Choroid plexus epithelial cell (primary cell): ENCODE data around the gene AKT3.

Experiments used
- DNase-seq: peaks from one replicate; pipeline ENCODE4 v3.0.0-alpha.2; 2010; ENCODE audit warnings: low read depth
- H3K4me3 ChIP-seq: 2 replicates; pipeline ENCODE4 v1.5.1; 2011; ENCODE audit warnings: low read depth, mild to moderate bottlenecking, control low read depth, low read length, moderate library complexity
- TF ChIP-seq, protein P1 (sequence below): conservative IDR thresholded peaks from 2 replicates; pipeline ENCODE4 v1.5.1; 2011; ENCODE audit warnings: low read depth, mild to moderate bottlenecking, control low read depth, inconsistent platforms, low read length, moderate library complexity

The AKT3 gene

DNA sequence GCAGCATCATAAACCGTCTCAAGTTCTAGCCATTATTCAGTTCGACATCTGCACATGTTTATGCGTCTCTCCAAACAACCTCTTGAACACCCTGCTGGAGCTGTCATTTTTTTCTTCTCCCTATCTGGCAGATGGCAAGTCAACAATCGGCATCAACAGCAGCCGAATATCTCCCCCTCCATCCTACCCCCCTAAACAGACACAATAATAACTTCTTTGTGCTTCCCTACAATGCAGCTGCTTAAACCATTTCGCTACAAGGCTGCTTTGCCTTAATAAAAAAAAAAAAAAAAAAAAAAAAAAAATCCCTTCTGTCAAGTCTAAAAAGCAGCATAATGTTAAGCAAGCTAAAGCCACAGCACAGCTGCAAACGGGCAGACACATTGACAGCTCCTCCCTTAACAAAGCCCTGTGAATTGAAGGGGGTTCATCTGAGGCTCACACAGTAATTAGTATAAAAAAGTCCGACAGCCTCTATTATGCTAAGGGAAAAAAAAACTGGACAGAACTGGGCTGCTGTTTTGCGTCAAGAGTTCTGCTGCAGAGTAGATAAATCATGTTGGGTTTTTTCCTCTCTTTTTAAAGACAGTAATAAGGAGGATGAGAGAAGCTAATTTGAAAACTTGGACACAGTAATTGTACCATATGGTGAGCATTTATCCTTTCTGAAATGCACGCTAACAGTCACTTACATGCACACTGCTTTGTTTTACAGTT lies 136.4 kb downstream of the AKT3 start:
- TF ChIP-seq, protein P1, sequence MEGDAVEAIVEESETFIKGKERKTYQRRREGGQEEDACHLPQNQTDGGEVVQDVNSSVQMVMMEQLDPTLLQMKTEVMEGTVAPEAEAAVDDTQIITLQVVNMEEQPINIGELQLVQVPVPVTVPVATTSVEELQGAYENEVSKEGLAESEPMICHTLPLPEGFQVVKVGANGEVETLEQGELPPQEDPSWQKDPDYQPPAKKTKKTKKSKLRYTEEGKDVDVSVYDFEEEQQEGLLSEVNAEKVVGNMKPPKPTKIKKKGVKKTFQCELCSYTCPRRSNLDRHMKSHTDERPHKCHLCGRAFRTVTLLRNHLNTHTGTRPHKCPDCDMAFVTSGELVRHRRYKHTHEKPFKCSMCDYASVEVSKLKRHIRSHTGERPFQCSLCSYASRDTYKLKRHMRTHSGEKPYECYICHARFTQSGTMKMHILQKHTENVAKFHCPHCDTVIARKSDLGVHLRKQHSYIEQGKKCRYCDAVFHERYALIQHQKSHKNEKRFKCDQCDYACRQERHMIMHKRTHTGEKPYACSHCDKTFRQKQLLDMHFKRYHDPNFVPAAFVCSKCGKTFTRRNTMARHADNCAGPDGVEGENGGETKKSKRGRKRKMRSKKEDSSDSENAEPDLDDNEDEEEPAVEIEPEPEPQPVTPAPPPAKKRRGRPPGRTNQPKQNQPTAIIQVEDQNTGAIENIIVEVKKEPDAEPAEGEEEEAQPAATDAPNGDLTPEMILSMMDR = no peak
- H3K4me3 ChIP-seq = peak overlapping the region; percentile 16
- peak; percentile 47 for DNase-seq

DNA sequence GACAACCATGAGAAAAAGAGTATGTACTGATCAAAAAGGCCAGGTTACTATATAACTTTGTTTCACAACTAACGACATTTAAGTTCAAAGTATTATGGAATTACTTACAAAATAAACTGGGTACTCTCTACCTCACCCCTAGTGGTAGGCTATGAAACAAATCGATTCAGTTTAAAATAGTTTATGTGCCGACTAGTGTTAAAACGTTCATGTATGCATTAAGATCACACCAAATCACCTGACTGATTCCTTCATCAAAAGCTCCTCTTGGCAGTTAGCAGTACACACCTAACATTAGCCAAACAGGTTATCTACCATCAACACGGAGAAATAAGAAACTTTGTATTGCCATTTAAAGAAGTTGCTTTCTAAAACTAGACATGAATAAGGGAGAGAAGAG lies 137.1 kb downstream of the AKT3 start:
- TF ChIP-seq, protein P1 = peak; percentile 48
- no peak overlapping the region for H3K4me3 ChIP-seq
- DNase-seq = peak; percentile 28

DNA sequence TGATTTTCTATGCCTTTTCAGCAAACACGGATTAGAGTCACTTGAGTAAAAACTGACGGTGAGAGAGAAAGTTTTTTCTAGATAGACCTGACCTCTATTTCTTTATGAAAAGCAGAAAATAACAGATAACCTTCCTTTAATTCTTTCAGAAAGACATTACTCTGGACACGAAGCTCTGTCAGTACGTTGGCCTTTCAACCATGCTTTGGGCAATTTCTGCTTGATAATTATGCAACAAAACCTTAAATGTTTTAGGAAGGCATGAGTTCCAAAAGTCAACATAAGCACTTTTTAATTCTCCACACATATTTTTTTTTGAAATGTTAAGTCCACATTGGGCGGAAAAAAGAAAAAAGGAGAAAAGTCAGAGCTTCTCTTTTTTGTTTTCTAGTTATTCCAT lies 137.8 kb downstream of the AKT3 start:
- no peak for DNase-seq
- TF ChIP-seq, protein P1 = no peak
- no peak overlapping the region for H3K4me3 ChIP-seq

DNA sequence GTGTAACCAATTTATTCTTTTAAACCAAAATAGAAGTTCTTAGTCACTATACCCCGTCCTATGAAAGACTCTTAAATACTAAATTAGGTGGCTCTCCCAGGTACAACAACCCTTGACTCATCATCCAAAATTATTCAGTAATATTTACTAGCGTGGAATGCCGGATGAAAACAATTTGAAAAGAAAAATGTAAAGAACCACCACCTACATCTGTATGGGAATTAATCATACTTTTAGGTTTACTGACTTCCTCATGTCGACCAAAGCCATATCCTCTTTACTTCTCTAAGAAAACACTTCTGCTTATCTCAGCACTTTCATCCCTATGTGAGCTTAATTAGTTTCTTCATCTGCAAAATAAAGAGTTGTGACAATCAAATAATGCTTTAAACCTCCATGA lies 139.6 kb downstream of the AKT3 start:
- no peak for DNase-seq
- no peak overlapping the region for H3K4me3 ChIP-seq
- TF ChIP-seq, protein P1 = no peak

DNA sequence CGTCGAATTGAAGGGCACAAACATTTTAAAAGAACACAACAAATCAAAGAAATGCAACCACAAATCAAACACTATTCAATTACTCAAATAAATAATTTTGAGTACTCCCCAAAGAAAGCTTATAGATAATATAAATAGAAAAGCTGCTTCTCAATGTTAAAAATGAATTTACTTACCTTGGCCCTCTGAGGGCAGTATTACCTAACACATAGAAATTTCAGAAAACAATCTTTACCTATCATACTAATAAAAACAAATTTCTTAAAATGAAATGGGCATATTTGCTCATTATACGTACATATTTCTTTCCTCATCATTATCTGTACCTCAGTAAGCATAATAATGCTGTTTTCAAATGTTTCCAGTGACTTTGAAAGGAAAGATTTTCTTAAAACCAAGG lies 141.8 kb downstream of the AKT3 start:
- peak; percentile 42 for DNase-seq
- no peak overlapping the region for H3K4me3 ChIP-seq
- TF ChIP-seq, protein P1 = peak; percentile 31

DNA sequence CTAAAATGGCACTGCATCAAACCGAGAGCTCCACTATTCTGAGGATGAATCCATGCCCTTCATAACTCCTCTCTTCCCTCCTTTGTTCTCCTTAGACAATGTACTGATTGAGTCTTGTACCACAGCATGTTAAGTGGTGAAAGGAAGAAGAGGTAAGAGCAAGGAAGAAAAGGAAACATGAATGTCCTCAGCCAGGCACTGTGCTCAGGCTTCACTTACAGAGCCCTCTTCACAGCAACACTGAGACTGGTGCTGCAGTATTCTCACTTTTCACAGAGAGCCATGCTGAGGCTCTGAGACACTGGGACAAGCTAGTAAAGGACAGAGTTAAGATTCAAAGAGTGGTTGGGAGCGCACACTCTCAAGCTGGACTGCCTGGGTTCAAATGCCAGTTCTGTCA lies 143.5 kb downstream of the AKT3 start:
- H3K4me3 ChIP-seq = no peak overlapping the region
- TF ChIP-seq, protein P1 = no peak
- no peak for DNase-seq

DNA sequence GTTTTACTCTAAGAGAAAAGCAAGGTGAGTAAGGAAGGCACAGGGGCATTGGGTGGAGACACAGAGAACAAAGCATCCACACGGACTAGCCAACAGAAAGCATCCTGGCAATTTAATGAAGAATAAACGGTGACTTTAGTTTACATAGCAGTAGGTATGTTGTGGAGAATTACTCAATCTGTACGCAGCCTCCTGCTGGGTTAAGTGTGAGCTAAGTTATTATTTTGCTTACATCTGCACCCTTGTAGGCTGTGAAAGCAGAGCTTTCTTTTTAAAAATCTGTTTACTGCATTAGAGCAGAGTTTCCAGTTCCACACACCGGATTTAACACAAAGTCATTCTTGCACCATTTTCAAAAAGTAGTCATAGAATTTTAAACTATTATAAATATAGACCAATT lies 144.5 kb downstream of the AKT3 start:
- TF ChIP-seq, protein P1 = no peak
- no peak overlapping the region for H3K4me3 ChIP-seq
- DNase-seq = peak; percentile 61
